HL-60/S4 treated with phorbol 12-myristate 13-acetate at 8.2 ng/mL for 4 days and 3 days (cell line): ENCODE measurements around the gene THAP7.
"Not testable (repeated sequence)": the region's sequence is repeated elsewhere in the genome, so short reads cannot be mapped to it uniquely, and the experiment has no call there.

Experiments
- in situ Hi-C: fragments of 300-500 bp; cut with MboI; formaldehyde crosslinking; loops from 2 replicates; pipeline ENCODE4 v1.15.0; 2022; ENCODE audit warnings: low sequenced_read_pairs

THAP7 gene

GRCh38 chr22:20979940-20980453 is 21.9 kb downstream of the THAP7 start:
- in situ Hi-C loops, result no loop called here

GRCh38 chr22:20979243-20979809 is 22.6 kb downstream of the THAP7 start:
- in situ Hi-C loops, result no loop called here

DNA sequence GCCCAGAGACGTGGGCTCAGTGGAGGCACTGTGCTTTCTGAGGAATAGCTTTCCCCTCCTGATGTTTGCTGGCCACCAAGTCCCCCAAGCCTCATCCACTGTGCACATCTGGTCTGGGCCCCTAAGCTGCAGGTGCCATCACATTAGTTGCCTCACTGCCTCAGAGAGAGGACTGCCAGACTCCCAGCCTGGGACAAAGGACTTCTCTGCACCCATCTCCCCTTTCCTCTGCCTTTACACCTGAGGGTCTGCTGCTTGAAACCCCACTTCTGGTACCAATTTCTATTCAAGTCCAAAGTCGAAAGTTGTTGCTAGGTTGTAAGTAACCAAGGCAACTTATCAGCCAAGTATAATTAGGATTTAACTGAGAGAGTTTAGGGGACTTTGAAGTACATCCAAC is 23.5 kb downstream of the THAP7 start:
- in situ Hi-C loops, result no loop called here

- in situ Hi-C loops, result no loop called here
These were observed 24.3 kb downstream of the THAP7 start for GRCh38 chr22:20977516-20978170.

DNA sequence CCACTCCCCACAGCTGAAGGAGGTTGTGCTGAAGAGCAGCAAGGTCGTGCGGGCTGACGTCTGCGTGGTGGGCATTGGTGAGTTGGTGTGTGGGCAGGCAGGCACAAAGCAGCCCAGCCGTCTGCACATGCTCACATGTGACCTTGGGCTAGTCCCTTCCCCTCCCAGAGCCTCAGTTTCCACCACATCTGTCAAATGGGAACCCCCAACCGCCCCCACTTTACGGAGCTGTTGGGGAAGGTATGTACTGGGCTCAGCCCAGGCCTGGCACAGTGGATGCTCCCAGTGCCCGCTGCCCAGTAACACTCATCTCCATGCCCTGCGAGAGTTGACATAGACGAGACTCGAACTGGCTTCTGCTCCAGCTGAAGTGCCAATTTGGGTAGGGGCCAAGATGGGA is 24.9 kb downstream of the THAP7 start:
- in situ Hi-C loops, result no loop called here

- in situ Hi-C loops, result no loop called here
These were observed 25.5 kb downstream of the THAP7 start for GRCh38 chr22:20976291-20976877.

DNA sequence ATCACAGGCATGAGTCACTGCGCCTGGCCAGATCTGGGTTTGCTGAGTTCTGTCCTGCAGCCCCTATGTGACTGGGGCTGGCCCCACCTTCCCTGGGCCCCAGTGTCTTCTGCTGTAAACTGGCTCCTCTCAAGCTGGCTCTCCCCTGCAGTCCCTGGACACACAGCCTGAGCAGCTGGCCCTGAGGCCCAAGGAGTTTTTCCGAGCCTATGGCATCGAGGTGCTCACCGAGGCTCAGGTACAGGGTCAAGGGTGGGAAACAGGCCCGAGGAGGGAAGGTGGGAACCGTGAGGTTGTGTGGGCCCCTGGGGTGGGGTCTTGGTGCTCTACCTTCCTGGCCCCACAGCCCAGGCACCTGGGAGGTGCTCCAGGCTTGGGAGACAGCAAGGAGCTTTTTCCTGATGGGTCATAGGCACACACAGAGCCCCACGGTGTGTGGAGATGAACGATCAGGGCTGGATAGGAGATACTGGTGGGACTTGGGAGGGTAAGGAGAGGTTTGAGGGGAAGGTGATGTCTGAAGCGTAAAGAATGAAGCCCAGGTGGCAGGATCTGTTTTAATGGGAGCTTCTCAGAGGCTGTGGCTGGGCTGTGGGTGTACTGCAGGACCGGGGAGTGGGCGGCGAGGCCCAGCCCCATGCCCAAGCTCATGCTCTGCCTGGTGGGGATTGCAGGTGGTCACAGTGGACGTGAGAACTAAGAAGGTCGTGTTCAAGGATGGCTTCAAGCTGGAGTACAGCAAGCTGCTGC is 26.2 kb downstream of the THAP7 start:
- in situ Hi-C loops, result no loop called here

GRCh38 chr22:20974336-20974955 is 27.5 kb downstream of the THAP7 start:
- in situ Hi-C loops, result no loop called here

- in situ Hi-C loops, result no loop called here
These were observed 28.2 kb downstream of the THAP7 start for GRCh38 chr22:20973634-20974286.

- in situ Hi-C loops, result no loop called here
These were observed 28.9 kb downstream of the THAP7 start for GRCh38 chr22:20972933-20973577.

GRCh38 chr22:20972014-20972694 is 29.8 kb downstream of the THAP7 start:
- in situ Hi-C loops, result not testable (repeated sequence)

- in situ Hi-C loops, result no loop called here
These were observed 30.8 kb downstream of the THAP7 start for GRCh38 chr22:20970939-20971657.

GRCh38 chr22:20968281-20968977 is 33.5 kb downstream of the THAP7 start:
- in situ Hi-C loops, result no loop called here

GRCh38 chr22:20967697-20968211 is 34.2 kb downstream of the THAP7 start:
- in situ Hi-C loops, result no loop called here

DNA sequence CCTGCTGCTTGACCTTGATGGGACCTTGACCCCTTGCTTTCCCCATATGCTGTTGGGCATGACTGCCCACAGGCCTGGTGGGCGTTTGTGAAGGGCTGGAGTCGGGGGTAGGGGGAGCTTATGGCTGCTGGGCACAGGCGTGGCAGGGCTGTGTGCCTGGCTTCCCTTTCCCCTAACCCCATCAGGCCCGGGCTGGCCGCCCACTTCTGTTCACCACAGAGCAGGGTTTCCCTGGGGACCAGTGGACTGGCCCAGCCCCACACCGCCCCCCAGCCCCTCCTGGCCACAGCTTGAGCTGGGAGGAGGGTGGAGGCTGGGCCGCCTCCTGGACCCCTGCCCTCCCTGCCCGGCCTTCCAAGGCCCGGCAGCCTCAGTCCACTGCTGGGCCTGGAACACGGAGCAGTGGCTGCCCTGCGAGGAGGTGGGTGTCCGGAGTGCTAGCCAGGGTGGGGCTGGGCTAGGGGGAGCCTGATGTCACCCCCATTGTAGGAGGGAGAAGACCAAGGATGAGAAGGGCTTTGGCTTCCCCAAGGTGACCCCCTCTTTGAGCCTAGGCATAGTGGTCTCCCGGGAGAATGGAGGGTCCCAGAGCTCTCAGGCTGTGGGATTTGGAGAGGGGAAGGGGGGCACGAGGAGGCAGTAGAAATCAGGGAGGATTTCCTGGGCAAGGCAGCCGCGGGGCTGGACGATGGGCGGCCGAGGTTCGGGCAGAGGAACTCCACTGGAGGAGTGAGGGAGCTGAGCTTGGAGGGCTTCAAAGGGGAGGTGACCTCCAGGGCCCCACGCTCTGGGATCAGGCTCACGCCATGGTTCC is 34.8 kb downstream of the THAP7 start, which contains the start of gene AIFM3:
Gene AIFM3 (plus strand): TSS at position 373 of the 814 bp plus-strand sequence. CDS start 690 bp downstream, outside the sequence.
- in situ Hi-C loops, result no loop called here

DNA sequence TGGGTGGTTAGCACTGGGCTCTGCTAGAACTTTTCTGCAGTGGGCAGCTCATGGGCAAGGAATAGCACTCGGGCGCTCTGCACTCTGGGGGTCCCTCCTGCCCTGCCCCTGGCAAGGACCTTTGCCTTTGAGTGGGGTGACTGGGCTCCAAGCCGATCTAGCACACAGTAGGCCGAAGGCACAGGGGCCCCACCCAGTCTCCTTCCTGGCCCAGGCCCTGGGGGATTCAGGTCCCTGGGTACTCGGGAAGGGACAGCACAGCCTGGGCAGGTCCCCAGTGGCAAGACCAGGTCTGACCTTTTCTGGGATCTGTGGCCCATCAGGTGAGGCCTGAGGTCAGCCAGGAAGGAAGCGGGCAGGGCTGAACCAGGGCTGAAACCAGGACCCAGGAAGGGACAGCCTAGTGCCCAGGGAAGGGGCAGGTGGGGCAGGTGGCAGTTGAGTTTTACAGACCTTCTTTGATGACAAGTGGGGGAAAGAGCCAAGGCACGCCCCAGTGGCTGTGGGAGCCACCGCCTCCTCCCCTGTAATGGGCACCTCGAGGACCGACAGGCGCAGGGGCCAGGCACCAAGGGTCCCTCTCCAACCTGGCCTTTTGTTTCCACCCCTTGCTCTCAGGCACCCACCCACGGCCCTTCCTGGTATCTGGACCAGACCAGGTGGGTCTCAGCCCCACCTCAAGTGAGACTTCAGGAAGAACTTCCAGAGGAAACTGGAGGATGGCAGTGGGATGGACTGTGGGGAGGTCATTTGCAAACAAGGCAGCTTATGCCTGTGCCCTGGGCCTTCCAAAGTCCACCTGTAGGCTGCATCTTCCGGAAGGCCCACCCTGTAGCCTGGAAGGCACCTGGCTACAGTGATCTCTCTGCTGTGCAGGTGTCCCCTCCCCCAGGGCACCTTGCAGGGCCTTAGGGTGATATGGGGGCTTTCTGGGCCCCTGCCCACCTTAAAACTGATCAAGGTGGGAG is 35.7 kb downstream of the THAP7 start:
- in situ Hi-C loops, result no loop called here
